Right atrium auricular region (tissue), 2 donors: ENCODE results near the gene CD4. TPM values are rescaled to one million over a fixed set of nuclear protein-coding genes. Genes with fewer than 3 reads are reported as not detected.

Experiments
- DNase-seq: peaks from one replicate; pipeline ENCODE4 v3.0.0-alpha.2; 2019; ENCODE audit warnings: low spot score
- H3K27ac ChIP-seq, 2 donors: fragments of 200-600 bp; sonication (generic); 1 replicate in 1 of 2; 2 replicates in 1 of 2; pipeline ENCODE4 v1.5.1; 2016 to 2019
- H3K27me3 ChIP-seq, 2 donors: fragments of 200-600 bp; sonication (generic); one replicate each; pipeline versions ENCODE4 v1.5.1 to v1.6.0; 2017 to 2019
- H3K36me3 ChIP-seq: fragments of 200-600 bp; sonication (generic); one replicate; pipeline ENCODE4 v1.5.1; 2016
- H3K4me1 ChIP-seq, 2 donors: fragments of 200-600 bp; sonication (generic); one replicate each; pipeline versions ENCODE4 v1.5.1 to v1.6.0; 2017 to 2019
- H3K4me3 ChIP-seq, 2 donors: fragments of 200-600 bp; sonication (generic); 1 replicate in 1 of 2; 2 replicates in 1 of 2; pipeline ENCODE4 v1.5.1; 2017 to 2019; ENCODE audit warnings: mild to moderate bottlenecking in 1 of 2, moderate library complexity in 1 of 2
- H3K9me3 ChIP-seq, 2 donors: fragments of 200-600 bp; sonication (generic); one replicate each; pipeline ENCODE4 v1.5.1; 2019
- CTCF ChIP-seq, 2 donors: fragments of 200-600 bp; sonication (generic); IDR thresholded peaks; one replicate each; pipeline ENCODE4 v1.5.1; 2019; ENCODE audit warnings: antibody characterized with exemption in 2 of 2
- total RNA-seq, 2 donors: library from RNA; depleted of rRNA; stranded (reverse); fragments of >200 nt; gene quantifications; one replicate each; pipeline ENCODE4 v1.1.0, GENCODE V29; 2016

CD4 gene
- total RNA-seq, 2 donors from 2014 or later: 3.2 to 7.3 TPM

- H3K36me3 ChIP-seq: peaks cover 51% of the 10 kb centered on the region
- H3K9me3 ChIP-seq: no peaks in the 10 kb centered on the region
- no peaks in the 10 kb centered on the region for H3K27me3 ChIP-seq
- H3K4me3 ChIP-seq: peak overlapping the region; percentile 71 to 93
- H3K4me1 ChIP-seq: peaks cover 0 to 36% of the 10 kb centered on the region in 2 donors
- TF ChIP-seq CTCF (IDR thresholded peaks at IDR 0.05): no peak
- peak overlapping the region; percentile 93 to 96 for H3K27ac ChIP-seq
- DNase-seq: no peak
Measured at GRCh38 chr12:6866163-6866919, 77.0 kb downstream of the CD4 start.

DNA sequence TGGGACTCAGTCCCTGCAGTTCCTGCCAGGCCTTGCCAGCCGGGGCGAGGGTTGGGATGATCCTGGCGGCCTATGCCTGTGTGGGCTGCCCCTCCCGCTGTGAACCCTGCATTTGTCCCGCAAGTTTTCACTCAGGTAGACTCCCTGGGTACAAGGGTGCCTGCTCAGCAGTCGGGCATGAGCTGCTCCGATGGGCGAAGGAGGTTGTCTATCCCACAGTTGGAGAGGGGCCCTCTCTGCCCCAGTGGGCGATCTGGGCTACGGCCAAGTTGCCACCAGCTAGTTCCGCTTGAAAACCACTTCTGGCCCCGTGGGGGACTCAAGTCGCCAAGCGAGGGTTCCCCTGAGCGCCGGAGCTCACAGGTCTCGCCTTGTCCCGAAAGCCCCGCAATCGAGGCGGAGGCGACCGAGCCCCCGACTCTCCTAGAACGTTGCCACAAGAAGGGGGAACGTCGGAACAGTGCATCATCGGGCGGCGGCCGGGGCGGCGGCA is 77.6 kb downstream of the CD4 start:
- no peaks in the 10 kb centered on the region for H3K9me3 ChIP-seq
- H3K27me3 ChIP-seq: no peaks in the 10 kb centered on the region
- peak overlapping the region; percentile 93 to 96 for H3K27ac ChIP-seq
- peaks cover 45% of the 10 kb centered on the region for H3K36me3 ChIP-seq
- H3K4me3 ChIP-seq: peak overlapping the region; percentile 71 to 93
- no peak for TF ChIP-seq CTCF (IDR thresholded peaks at IDR 0.05)
- peaks cover 0 to 42% of the 10 kb centered on the region in 2 donors for H3K4me1 ChIP-seq
- no peak for DNase-seq

DNA sequence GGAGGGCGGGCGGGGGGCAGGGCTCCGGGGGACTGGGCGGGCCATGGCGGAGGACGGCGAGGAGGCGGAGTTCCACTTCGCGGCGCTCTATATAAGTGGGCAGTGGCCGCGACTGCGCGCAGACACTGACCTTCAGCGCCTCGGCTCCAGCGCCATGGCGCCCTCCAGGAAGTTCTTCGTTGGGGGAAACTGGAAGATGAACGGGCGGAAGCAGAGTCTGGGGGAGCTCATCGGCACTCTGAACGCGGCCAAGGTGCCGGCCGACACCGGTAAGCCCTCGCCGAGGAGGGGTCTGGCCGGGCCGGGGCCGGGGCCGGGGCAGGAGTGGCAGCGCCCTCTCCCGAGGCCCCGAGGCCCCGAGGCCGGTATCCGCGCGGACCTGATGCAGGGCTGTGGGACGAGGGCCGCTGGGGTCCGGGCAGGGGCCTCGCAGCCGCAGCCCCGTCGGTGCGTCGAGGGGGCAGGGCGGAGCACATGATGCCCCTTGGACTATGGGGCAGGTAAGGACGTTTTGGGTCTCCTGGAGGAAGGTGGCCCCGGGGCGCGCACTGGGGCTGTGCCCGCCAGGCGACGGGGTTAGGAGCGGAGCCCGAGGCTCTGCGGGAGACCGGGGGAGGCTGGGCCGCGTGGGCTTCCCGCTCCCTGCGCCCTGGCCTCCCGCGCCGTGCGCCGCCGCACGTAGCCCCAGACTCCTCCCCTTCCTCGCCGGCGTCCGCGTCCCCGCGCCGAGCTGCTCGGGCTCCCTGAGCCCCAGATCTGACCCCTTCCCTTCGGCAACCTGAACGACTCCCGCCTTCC is 78.3 kb downstream of the CD4 start, which contains the start of gene TPI1:
Gene TPI1 (plus strand): TSS at position 119 of the 798 bp plus-strand sequence. CDS start 36 bp downstream, at position 155.
- Histone ChIP-seq H3K4me1 (peaks cover 0 to 49% of the 10 kb centered on the region in 2 donors), H3K27ac (peak within 1 kb of the TSS; percentile 93 to 96)
- DNase-seq: peak; percentile 87

DNA sequence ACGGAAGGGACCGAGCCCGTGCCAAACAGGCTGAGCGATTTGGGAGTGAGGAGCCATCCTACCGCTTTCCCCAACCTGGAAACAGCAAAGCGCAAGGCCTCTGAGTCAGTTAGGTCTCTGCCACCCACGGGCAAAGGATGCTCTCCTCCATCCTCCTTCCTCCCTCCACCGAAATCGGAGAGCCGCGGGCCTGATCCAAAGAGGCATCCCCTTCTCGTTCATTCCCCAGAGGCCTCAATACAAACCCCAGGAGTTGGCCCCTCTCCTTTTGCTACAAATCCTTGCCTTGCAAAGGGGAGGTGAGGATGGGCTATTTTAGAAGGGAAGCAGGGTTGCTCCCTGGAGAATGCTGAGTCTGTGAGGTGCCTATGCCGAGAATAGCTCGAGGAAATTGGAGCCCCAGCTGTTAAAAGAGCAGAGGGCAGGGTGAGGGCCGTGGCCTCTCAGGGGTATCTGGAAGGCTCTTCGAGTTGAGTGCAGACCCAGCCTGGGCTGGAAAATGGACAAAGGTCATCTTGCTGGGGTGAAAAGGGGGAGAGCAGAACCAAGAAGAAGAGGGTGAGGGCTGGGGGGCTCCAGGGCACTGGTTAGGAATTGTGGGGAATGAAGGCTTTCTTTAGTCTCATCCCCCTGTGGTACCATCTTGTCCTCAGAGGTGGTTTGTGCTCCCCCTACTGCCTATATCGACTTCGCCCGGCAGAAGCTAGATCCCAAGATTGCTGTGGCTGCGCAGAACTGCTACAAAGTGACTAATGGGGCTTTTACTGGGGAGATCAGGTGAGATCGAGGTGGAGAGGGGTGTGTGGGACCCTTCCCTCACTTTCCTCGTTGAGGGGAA is 79.1 kb downstream of the CD4 start:
- H3K9me3 ChIP-seq: no peaks in the 10 kb centered on the region
- TF ChIP-seq CTCF (IDR thresholded peaks at IDR 0.05): no peak
- H3K36me3 ChIP-seq: peaks cover 30% of the 10 kb centered on the region
- no peak for DNase-seq
- H3K27me3 ChIP-seq: no peaks in the 10 kb centered on the region
- H3K27ac ChIP-seq: peak overlapping the region; percentile 93 to 96
- H3K4me1 ChIP-seq: peaks cover 0 to 51% of the 10 kb centered on the region in 2 donors
- peak overlapping the region; percentile 71 to 93 for H3K4me3 ChIP-seq

More for the DNA sequence above, 78.3 kb downstream of the CD4 start, which contains the start of gene TPI1:
- peaks cover 38% of the 10 kb centered on the region for H3K36me3 ChIP-seq
- no peak for TF ChIP-seq CTCF (IDR thresholded peaks at IDR 0.05)
- no peaks in the 10 kb centered on the region for H3K27me3 ChIP-seq
- peak within 1 kb of the TSS; percentile 71 to 93 for H3K4me3 ChIP-seq
- H3K9me3 ChIP-seq: no peaks in the 10 kb centered on the region
